ENCODE results near the gene TAF1L. TPM values are rescaled to one million over a fixed set of nuclear protein-coding genes. Genes with fewer than 3 reads are reported as not detected.
"Not testable (repeated sequence)": the region's sequence is repeated elsewhere in the genome, so short reads cannot be mapped to it uniquely, and the experiment has no call there.

TAF1L gene
- total RNA-seq, 3 donors from 2014 or later, result not detected

GRCh38 chr9:32665101-32665500 lies 29.6 kb upstream of the TAF1L start:
- ATAC-seq, result no peak

GRCh38 chr9:32663741-32664140 lies 28.3 kb upstream of the TAF1L start:
- intact Hi-C loops (cut with DNase I, micrococcal nuclease), result no loop called here
- Histone ChIP-seq H3K36me3 (ENCODE audit: low read depth) (no peaks in the 10 kb centered on the region), H3K9me3 (no peaks in the 10 kb centered on the region), H3K4me1 (ENCODE audit: low read depth) (no peaks in the 10 kb centered on the region), H3K4me3 (no peak overlapping the region)
- no peak for TF ChIP-seq CTCF (IDR thresholded peaks at IDR 0.05)
- no peak for ATAC-seq
- DNase-seq, result no peak

More at GRCh38 chr9:32665101-32665500, 29.6 kb upstream of the TAF1L start:
- TF ChIP-seq CTCF (IDR thresholded peaks at IDR 0.05), result no peak
- Histone ChIP-seq H3K4me1 (ENCODE audit: low read depth) (no peaks in the 10 kb centered on the region), H3K9me3 (no peaks in the 10 kb centered on the region), H3K4me3 (no peak overlapping the region), H3K36me3 (ENCODE audit: low read depth) (no peaks in the 10 kb centered on the region)
- intact Hi-C loops (cut with DNase I, micrococcal nuclease), result no loop called here
- DNase-seq, result no peak

- no peak overlapping the region for H3K4me3 ChIP-seq
- no peak for TF ChIP-seq CTCF (IDR thresholded peaks at IDR 0.05)
- H3K4me1 ChIP-seq (ENCODE audit: low read depth), result no peaks in the 10 kb centered on the region
- no peak for DNase-seq
- H3K36me3 ChIP-seq (ENCODE audit: low read depth), result no peaks in the 10 kb centered on the region
- intact Hi-C loops (cut with DNase I, micrococcal nuclease), result no loop called here
- no peaks in the 10 kb centered on the region for H3K9me3 ChIP-seq
- ATAC-seq, result no peak
Observed at GRCh38 chr9:32647671-32648070, 12.2 kb upstream of the TAF1L start.

- no peak for DNase-seq
- TF ChIP-seq CTCF (IDR thresholded peaks at IDR 0.05), result no peak
- H3K4me3 ChIP-seq, result no peak overlapping the region
- no peaks in the 10 kb centered on the region for H3K36me3 ChIP-seq (ENCODE audit: low read depth)
- no peaks in the 10 kb centered on the region for H3K9me3 ChIP-seq
- no peak for ATAC-seq
- intact Hi-C loops (cut with DNase I, micrococcal nuclease), result no loop called here
- no peaks in the 10 kb centered on the region for H3K4me1 ChIP-seq (ENCODE audit: low read depth)
Observed at GRCh38 chr9:32644698-32645097, 9.2 kb upstream of the TAF1L start.

- H3K36me3 ChIP-seq (ENCODE audit: low read depth); H3K4me3 ChIP-seq; ATAC-seq; H3K9me3 ChIP-seq; H3K4me1 ChIP-seq (ENCODE audit: low read depth); intact Hi-C loops (cut with DNase I, micrococcal nuclease); DNase-seq: not testable (repeated sequence)
Observed at GRCh38 chr9:32633151-32633550, 2.3 kb downstream of the TAF1L start.

- H3K9me3 ChIP-seq, result no peaks in the 10 kb centered on the region
- no peak for TF ChIP-seq CTCF (IDR thresholded peaks at IDR 0.05)
- no peak for DNase-seq
- no peak overlapping the region for H3K4me3 ChIP-seq
- H3K36me3 ChIP-seq (ENCODE audit: low read depth), result no peaks in the 10 kb centered on the region
- intact Hi-C loops (cut with DNase I, micrococcal nuclease), result no loop called here
- H3K4me1 ChIP-seq (ENCODE audit: low read depth), result no peaks in the 10 kb centered on the region
- no peak for ATAC-seq
Observed at GRCh38 chr9:32631991-32632390, 3.5 kb downstream of the TAF1L start.

Data from mucosa of descending colon (tissue), 3 donors.